ENCODE measurements around the gene TMEM132C. TPM values are rescaled to one million over a fixed set of nuclear protein-coding genes. Genes with fewer than 3 reads are reported as not detected.

Gene TMEM132C
- total and polyA plus RNA-seq, 4 experiments from 2014 or later, result not detected

GRCh38 chr12:128737292-128737966 lies 470.5 kb downstream of the TMEM132C start:
- H3K4me3 ChIP-seq (ENCODE audit: low read length in 2 of 2), result no peak overlapping the region
- H3K9me3 Mint-ChIP-seq, result peaks cover 0 to 11% (median 6%) of the 10 kb centered on the region in 8 donors
- no peak overlapping the region for H3K4me3 Mint-ChIP-seq
- H3K27ac Mint-ChIP-seq, result no peak overlapping the region
- ChIA-PET CTCF (ENCODE audit: partially characterized antibody) (no interaction called here), POLR2A (ENCODE audit: partially characterized antibody) (no interaction called here)
- DNase-seq, result no peak
- H3K36me3 Mint-ChIP-seq, result no peaks in the 10 kb centered on the region
- no peaks in the 10 kb centered on the region for H3K9me3 ChIP-seq (ENCODE audit: control insufficient read depth in 1 of 2, low read length in 2 of 2)
- no peak overlapping the region for H3K27ac ChIP-seq (ENCODE audit: low read depth, low read length)
- intact Hi-C loops (cut with micrococcal nuclease), result no loop called here
- no peaks in the 10 kb centered on the region for H3K36me3 ChIP-seq (ENCODE audit: insufficient read depth, low read length)
- no peaks in the 10 kb centered on the region for H3K4me1 Mint-ChIP-seq
- no peaks in the 10 kb centered on the region for H3K4me1 ChIP-seq (ENCODE audit: insufficient read depth, low read length)
- H3K27me3 Mint-ChIP-seq, result peaks cover 2 to 8% of the 10 kb centered on the region in 2 donors
- H3K27me3 ChIP-seq (ENCODE audit: insufficient read depth, low read length), result no peaks in the 10 kb centered on the region

DNA sequence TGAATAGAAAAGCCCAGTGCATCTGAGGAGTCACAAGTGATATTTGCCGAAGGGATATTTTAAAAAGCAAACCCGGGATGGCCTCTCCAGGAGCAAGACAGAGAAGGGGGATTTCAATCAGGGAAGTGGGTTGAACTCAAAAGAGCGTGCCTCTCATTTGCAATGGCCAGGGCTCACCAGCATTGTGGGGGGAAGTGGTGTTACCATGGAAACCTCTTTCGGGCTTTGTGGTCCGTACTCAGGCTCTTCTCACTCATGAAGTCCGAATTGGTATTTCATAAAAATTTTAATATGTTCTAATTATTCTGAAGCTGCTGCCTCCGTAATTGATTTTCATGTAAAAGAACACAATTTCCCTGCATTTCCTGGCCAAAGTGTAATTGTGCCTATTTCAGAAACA lies 476.9 kb downstream of the TMEM132C start:
- Mint-ChIP-seq H3K4me1 (peaks cover 0 to 1% (median 0%) of the 10 kb centered on the region in 4 donors), H3K27ac (peak overlapping the region in 2 of 7 donors; percentile 58 to 60), H3K36me3 (no peaks in the 10 kb centered on the region), H3K27me3 (peaks cover 0 to 2% of the 10 kb centered on the region in 2 donors), H3K9me3 (peaks cover 0 to 11% (median 5%) of the 10 kb centered on the region in 8 donors), H3K4me3 (no peak overlapping the region)
- DNase-seq, result no peak
- intact Hi-C loops (cut with micrococcal nuclease), result no loop called here
- POLR2A ChIA-PET (ENCODE audit: partially characterized antibody), result no interaction called here
- H3K4me3 ChIP-seq (ENCODE audit: low read length in 2 of 2), result no peak overlapping the region
- H3K27ac ChIP-seq (ENCODE audit: low read depth, low read length), result no peak overlapping the region
- H3K9me3 ChIP-seq (ENCODE audit: control insufficient read depth in 1 of 2, low read length in 2 of 2), result no peaks in the 10 kb centered on the region
- no peaks in the 10 kb centered on the region for H3K27me3 ChIP-seq (ENCODE audit: insufficient read depth, low read length)
- no peaks in the 10 kb centered on the region for H3K36me3 ChIP-seq (ENCODE audit: insufficient read depth, low read length)
- no peaks in the 10 kb centered on the region for H3K4me1 ChIP-seq (ENCODE audit: insufficient read depth, low read length)
- CTCF ChIA-PET (ENCODE audit: partially characterized antibody), result no interaction called here

GRCh38 chr12:128745772-128746689 lies 479.1 kb downstream of the TMEM132C start:
- Mint-ChIP-seq H3K36me3 (no peaks in the 10 kb centered on the region), H3K27me3 (peaks cover 2% of the 10 kb centered on the region in 2 donors), H3K27ac (peak overlapping the region in 2 of 7 donors; percentile 3 to 26), H3K4me3 (peak overlapping the region in 2 of 8 donors; percentile 18 to 19), H3K4me1 (peaks cover 0 to 1% (median 0%) of the 10 kb centered on the region in 4 donors), H3K9me3 (peaks cover 0 to 5% (median 0%) of the 10 kb centered on the region in 8 donors)
- no peak for DNase-seq
- Histone ChIP-seq H3K27me3 (ENCODE audit: insufficient read depth, low read length) (no peaks in the 10 kb centered on the region), H3K27ac (ENCODE audit: low read depth, low read length) (no peak overlapping the region), H3K4me1 (ENCODE audit: insufficient read depth, low read length) (no peaks in the 10 kb centered on the region), H3K4me3 (ENCODE audit: low read length in 2 of 2) (no peak overlapping the region), H3K36me3 (ENCODE audit: insufficient read depth, low read length) (no peaks in the 10 kb centered on the region), H3K9me3 (ENCODE audit: control insufficient read depth in 1 of 2, low read length in 2 of 2) (no peaks in the 10 kb centered on the region)
- CTCF ChIA-PET (ENCODE audit: partially characterized antibody), result no interaction called here
- intact Hi-C loops (cut with micrococcal nuclease), result no loop called here
- POLR2A ChIA-PET (ENCODE audit: partially characterized antibody), result no interaction called here

DNA sequence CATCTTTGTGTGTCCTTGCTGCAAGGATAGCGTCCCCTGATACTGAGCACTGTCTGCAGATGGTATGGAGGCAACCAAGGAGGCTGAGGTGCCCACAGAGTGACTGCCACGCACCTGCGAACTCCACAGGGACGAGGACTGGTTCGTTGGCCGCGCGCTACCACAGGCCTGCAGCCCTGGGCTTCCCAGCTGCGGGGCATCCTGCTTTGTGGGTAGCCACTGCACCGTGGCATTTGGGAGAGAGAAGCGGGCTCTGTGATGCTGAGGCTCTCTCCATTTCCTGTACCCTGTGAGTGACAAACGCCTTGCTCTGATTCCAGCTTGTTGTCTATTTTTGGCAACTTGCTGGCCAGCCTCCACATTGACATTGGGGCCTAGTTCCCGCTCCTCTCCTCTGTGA lies 480.5 kb downstream of the TMEM132C start:
- Mint-ChIP-seq H3K27me3 (peaks cover 2% of the 10 kb centered on the region in 2 donors), H3K27ac (no peak overlapping the region), H3K36me3 (no peaks in the 10 kb centered on the region), H3K9me3 (peaks cover 0 to 3% (median 0%) of the 10 kb centered on the region in 8 donors), H3K4me1 (peaks cover 0 to 1% (median 0%) of the 10 kb centered on the region in 4 donors), H3K4me3 (no peak overlapping the region)
- Histone ChIP-seq H3K4me1 (ENCODE audit: insufficient read depth, low read length) (no peaks in the 10 kb centered on the region), H3K9me3 (ENCODE audit: control insufficient read depth in 1 of 2, low read length in 2 of 2) (no peaks in the 10 kb centered on the region), H3K27me3 (ENCODE audit: insufficient read depth, low read length) (no peaks in the 10 kb centered on the region), H3K27ac (ENCODE audit: low read depth, low read length) (no peak overlapping the region), H3K36me3 (ENCODE audit: insufficient read depth, low read length) (no peaks in the 10 kb centered on the region), H3K4me3 (ENCODE audit: low read length in 2 of 2) (no peak overlapping the region)
- intact Hi-C loops (cut with micrococcal nuclease), result no loop called here
- ChIA-PET POLR2A (ENCODE audit: partially characterized antibody) (no interaction called here), CTCF (ENCODE audit: partially characterized antibody) (no interaction called here)
- DNase-seq, result no peak

DNA sequence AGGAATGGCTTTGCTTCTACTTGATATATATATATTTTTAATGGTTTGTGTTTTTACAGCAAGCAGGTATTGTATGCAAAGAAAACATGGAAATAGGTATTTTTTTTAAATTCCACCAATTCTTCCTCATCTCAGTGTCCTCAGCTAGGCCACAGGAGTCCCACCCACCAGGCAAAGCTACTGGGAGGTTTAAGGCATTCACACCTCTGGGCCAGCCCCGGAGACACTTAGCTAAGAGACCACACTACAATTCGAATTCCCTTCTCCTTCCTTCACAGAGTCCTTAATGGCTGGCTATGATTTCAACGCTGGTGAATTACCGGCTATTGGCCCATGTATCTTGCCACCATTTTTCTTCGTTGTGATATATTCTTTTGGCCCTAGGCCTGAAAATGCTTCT lies 485.4 kb downstream of the TMEM132C start:
- H3K4me3 ChIP-seq (ENCODE audit: low read length in 2 of 2), result no peak overlapping the region
- ChIA-PET CTCF (ENCODE audit: partially characterized antibody) (interaction anchor here (1.2 kb wide), 1 partner anchor 17 kb away, joined by 3 read pairs; no protein-coding TSS in a partner anchor), POLR2A (ENCODE audit: partially characterized antibody) (no interaction called here)
- peaks cover 2% of the 10 kb centered on the region in 2 donors for H3K27me3 Mint-ChIP-seq
- H3K36me3 ChIP-seq (ENCODE audit: insufficient read depth, low read length), result no peaks in the 10 kb centered on the region
- H3K27me3 ChIP-seq (ENCODE audit: insufficient read depth, low read length), result no peaks in the 10 kb centered on the region
- no peaks in the 10 kb centered on the region for H3K9me3 ChIP-seq (ENCODE audit: control insufficient read depth in 1 of 2, low read length in 2 of 2)
- no peaks in the 10 kb centered on the region for H3K36me3 Mint-ChIP-seq
- H3K27ac Mint-ChIP-seq, result no peak overlapping the region
- no peaks in the 10 kb centered on the region for H3K4me1 ChIP-seq (ENCODE audit: insufficient read depth, low read length)
- intact Hi-C loops (cut with micrococcal nuclease), result no loop called here
- no peak overlapping the region for H3K4me3 Mint-ChIP-seq
- no peaks in the 10 kb centered on the region for H3K4me1 Mint-ChIP-seq
- no peak overlapping the region for H3K27ac ChIP-seq (ENCODE audit: low read depth, low read length)
- H3K9me3 Mint-ChIP-seq, result peaks cover 0 to 4% (median 0%) of the 10 kb centered on the region in 8 donors
- no peak for DNase-seq

- Mint-ChIP-seq H3K27me3 (peaks cover 0 to 2% of the 10 kb centered on the region in 2 donors), H3K4me1 (no peaks in the 10 kb centered on the region), H3K36me3 (no peaks in the 10 kb centered on the region), H3K27ac (no peak overlapping the region), H3K4me3 (no peak overlapping the region), H3K9me3 (peaks cover 0 to 2% (median 0%) of the 10 kb centered on the region in 8 donors)
- no peak overlapping the region for H3K4me3 ChIP-seq (ENCODE audit: low read length in 2 of 2)
- CTCF ChIA-PET (ENCODE audit: partially characterized antibody), result interaction anchor here (0.7 kb wide), 1 partner anchor 1083 kb away, joined by 3 read pairs; no protein-coding TSS in a partner anchor
- POLR2A ChIA-PET (ENCODE audit: partially characterized antibody), result no interaction called here
- no peaks in the 10 kb centered on the region for H3K27me3 ChIP-seq (ENCODE audit: insufficient read depth, low read length)
- no peaks in the 10 kb centered on the region for H3K9me3 ChIP-seq (ENCODE audit: control insufficient read depth in 1 of 2, low read length in 2 of 2)
- no peak overlapping the region for H3K27ac ChIP-seq (ENCODE audit: low read depth, low read length)
- no peak for DNase-seq
- H3K36me3 ChIP-seq (ENCODE audit: insufficient read depth, low read length), result no peaks in the 10 kb centered on the region
- H3K4me1 ChIP-seq (ENCODE audit: insufficient read depth, low read length), result no peaks in the 10 kb centered on the region
- intact Hi-C loops (cut with micrococcal nuclease), result no loop called here
These were observed 486.5 kb downstream of the TMEM132C start for GRCh38 chr12:128753438-128753837.

DNA sequence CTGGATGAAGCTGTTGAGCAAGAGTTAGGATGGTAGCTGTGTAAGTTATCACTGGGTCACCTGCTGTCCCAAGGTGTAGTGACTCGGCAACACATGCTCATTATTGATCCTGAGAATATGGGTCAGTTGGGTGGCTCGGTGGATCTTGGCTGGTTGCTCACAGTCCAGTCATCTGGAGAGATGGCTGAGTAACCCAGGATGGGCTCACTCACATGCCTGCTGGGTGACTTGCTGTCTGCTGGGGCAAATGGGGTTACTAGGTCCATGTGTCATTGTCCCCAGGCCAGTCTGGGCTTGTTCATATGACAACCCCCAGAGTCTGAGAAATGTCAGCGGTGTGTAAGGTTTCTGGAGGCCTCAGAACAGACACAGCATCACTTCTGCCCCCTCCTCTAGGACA lies 487.3 kb downstream of the TMEM132C start:
- no peak for DNase-seq
- Mint-ChIP-seq H3K27ac (no peak overlapping the region), H3K27me3 (peaks cover 0 to under 1% of the 10 kb centered on the region in 2 donors), H3K4me3 (no peak overlapping the region), H3K36me3 (no peaks in the 10 kb centered on the region), H3K9me3 (peaks cover 0 to 2% (median 0%) of the 10 kb centered on the region in 8 donors), H3K4me1 (no peaks in the 10 kb centered on the region)
- H3K9me3 ChIP-seq (ENCODE audit: control insufficient read depth in 1 of 2, low read length in 2 of 2), result no peaks in the 10 kb centered on the region
- no peak overlapping the region for H3K27ac ChIP-seq (ENCODE audit: low read depth, low read length)
- no peaks in the 10 kb centered on the region for H3K27me3 ChIP-seq (ENCODE audit: insufficient read depth, low read length)
- no peak overlapping the region for H3K4me3 ChIP-seq (ENCODE audit: low read length in 2 of 2)
- intact Hi-C loops (cut with micrococcal nuclease), result no loop called here
- H3K36me3 ChIP-seq (ENCODE audit: insufficient read depth, low read length), result no peaks in the 10 kb centered on the region
- POLR2A ChIA-PET (ENCODE audit: partially characterized antibody), result no interaction called here
- no peaks in the 10 kb centered on the region for H3K4me1 ChIP-seq (ENCODE audit: insufficient read depth, low read length)
- CTCF ChIA-PET (ENCODE audit: partially characterized antibody), result no interaction called here
